ENCODE measurements around the gene EEF2.
"Not testable (repeated sequence)": the region's sequence is repeated elsewhere in the genome, so short reads cannot be mapped to it uniquely, and the experiment has no call there.

Gene EEF2

GRCh38 chr19:3968556-3969434 is 16.5 kb downstream of the EEF2 start:
- no peak for DNase-seq (ENCODE audit: low read depth)

- not testable (repeated sequence) for DNase-seq (ENCODE audit: low read depth)
Observed at GRCh38 chr19:3967983-3968382, 17.3 kb downstream of the EEF2 start.

- DNase-seq (ENCODE audit: low read depth) = no peak
Observed at GRCh38 chr19:3966051-3967017, 18.9 kb downstream of the EEF2 start.

GRCh38 chr19:3964256-3965194 is 20.7 kb downstream of the EEF2 start:
- no peak for DNase-seq (ENCODE audit: low read depth)

GRCh38 chr19:3963458-3964255 is 21.6 kb downstream of the EEF2 start:
- no peak for DNase-seq (ENCODE audit: low read depth)

- no peak for DNase-seq (ENCODE audit: low read depth)
Observed at GRCh38 chr19:3961007-3961406, 24.3 kb downstream of the EEF2 start.

- no peak for DNase-seq (ENCODE audit: low read depth)
Observed at GRCh38 chr19:3959766-3960131, 25.5 kb downstream of the EEF2 start.

GRCh38 chr19:3958836-3959765 is 26.2 kb downstream of the EEF2 start:
- DNase-seq (ENCODE audit: low read depth) = no peak

- DNase-seq (ENCODE audit: low read depth) = no peak
Observed at GRCh38 chr19:3955688-3956087, 29.6 kb downstream of the EEF2 start.

GRCh38 chr19:3955276-3955675 is 30.0 kb downstream of the EEF2 start:
- DNase-seq (ENCODE audit: low read depth) = not testable (repeated sequence)

- no peak for DNase-seq (ENCODE audit: low read depth)
Observed at GRCh38 chr19:3954107-3954506, 31.2 kb downstream of the EEF2 start.

- DNase-seq (ENCODE audit: low read depth) = not testable (repeated sequence)
Observed at GRCh38 chr19:3952755-3953276, 32.4 kb downstream of the EEF2 start.

GRCh38 chr19:3950871-3951861 is 34.1 kb downstream of the EEF2 start:
- no peak for DNase-seq (ENCODE audit: low read depth)

- DNase-seq (ENCODE audit: low read depth) = no peak
Observed at GRCh38 chr19:3949997-3950859, 35.0 kb downstream of the EEF2 start.

GRCh38 chr19:3949294-3949693 is 36.0 kb downstream of the EEF2 start:
- no peak for DNase-seq (ENCODE audit: low read depth)

GRCh38 chr19:3947316-3947933 is 37.8 kb downstream of the EEF2 start:
- not testable (repeated sequence) for DNase-seq (ENCODE audit: low read depth)

- DNase-seq (ENCODE audit: low read depth) = no peak
Observed at GRCh38 chr19:3945838-3946237, 39.4 kb downstream of the EEF2 start.

Measured in T follicular helper cell (primary cell).